HepG2 (cell line): Measurements from ENCODE around the gene RGS6. TPM values are rescaled to one million over a fixed set of nuclear protein-coding genes. Genes with fewer than 3 reads are reported as not detected.

Experiments used
- ATF6 ChIP-seq: sonication (generic); formaldehyde crosslinking; conservative IDR thresholded peaks from 2 replicates; pipeline ENCODE4 v1.4.0; 2020; ENCODE audit warnings: missing genetic modification reagents
- ETV6 ChIP-seq: sonication (generic); formaldehyde crosslinking; conservative IDR thresholded peaks from 2 replicates; pipeline ENCODE4 v1.4.0; 2020; ENCODE audit warnings: missing genetic modification reagents
- ZNF879 ChIP-seq: sonication (generic); formaldehyde crosslinking; IDR thresholded peaks from 2 replicates; pipeline ENCODE4 v1.8.1; 2023; ENCODE audit warnings: missing genetic modification reagents
- polyA plus RNA-seq, 8 experiments: library from polyadenylated mRNA; depleted of rRNA in 3 of 8; stranded (reverse) in 7 of 8; unstranded in 1 of 8; fragments of >200 nt; fragmentation: Illumina TruSeq in 4 of 8; extraction: Trizol in 4 of 8; gene quantifications; 2 replicates each; pipeline versions ENCODE4 v1.2.1 to v1.2.3, GENCODE V29; 2011 to 2016; ENCODE audit warnings: low read depth in 4 of 8, missing spikeins in 1 of 8, mixed read lengths in 1 of 8; ENCODE audit not compliant: insufficient read depth in 1 of 8
- total RNA-seq, 5 experiments: library from RNA; depleted of rRNA; stranded (reverse); fragments of >200 nt; fragmentation: Illumina TruSeq; extraction: Trizol; gene quantifications; 2 replicates each; pipeline ENCODE4 v1.2.3, GENCODE V29; 2016; ENCODE audit warnings: low read depth in 1 of 5
- TF ChIP-seq, protein P1 (sequence below), 2 experiments: fragments of 450-650 bp in 1 of 2; sonication (generic) in 1 of 2; formaldehyde crosslinking in 1 of 2; IDR thresholded peaks; 2 replicates each; pipeline versions ENCODE4 v1.6.1 to v1.8.0; 2016 to 2022; ENCODE audit warnings: antibody characterized with exemption in 1 of 2, mild to moderate bottlenecking in 1 of 2, missing genetic modification reagents in 1 of 2

The RGS6 gene
- total and polyA plus RNA-seq, 2 of the 13 experiments (the other 11 are each of a cell fraction or from before 2014, with no cell fraction given) = not detected

DNA sequence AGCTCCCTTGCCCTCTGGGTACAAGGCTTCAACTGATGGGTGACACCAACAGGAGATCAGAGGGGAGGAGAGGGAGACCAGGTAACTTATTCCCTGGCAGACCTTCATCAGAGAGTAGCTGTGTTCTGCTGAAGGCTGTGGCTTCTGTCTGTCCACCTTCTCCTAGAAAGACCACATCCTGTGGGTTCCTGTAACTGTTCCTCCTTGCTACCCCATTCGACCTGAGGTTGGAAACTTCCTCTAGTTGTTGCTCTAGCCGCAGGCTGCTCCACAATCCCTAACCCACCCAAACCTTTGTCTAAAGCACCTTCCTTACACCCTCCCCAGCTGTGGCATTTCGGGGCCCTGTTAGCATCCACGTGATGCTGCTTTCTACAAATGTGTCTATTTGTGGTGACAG, 507.5 kb downstream of the RGS6 start (continued):
- TF ChIP-seq, protein P1, sequence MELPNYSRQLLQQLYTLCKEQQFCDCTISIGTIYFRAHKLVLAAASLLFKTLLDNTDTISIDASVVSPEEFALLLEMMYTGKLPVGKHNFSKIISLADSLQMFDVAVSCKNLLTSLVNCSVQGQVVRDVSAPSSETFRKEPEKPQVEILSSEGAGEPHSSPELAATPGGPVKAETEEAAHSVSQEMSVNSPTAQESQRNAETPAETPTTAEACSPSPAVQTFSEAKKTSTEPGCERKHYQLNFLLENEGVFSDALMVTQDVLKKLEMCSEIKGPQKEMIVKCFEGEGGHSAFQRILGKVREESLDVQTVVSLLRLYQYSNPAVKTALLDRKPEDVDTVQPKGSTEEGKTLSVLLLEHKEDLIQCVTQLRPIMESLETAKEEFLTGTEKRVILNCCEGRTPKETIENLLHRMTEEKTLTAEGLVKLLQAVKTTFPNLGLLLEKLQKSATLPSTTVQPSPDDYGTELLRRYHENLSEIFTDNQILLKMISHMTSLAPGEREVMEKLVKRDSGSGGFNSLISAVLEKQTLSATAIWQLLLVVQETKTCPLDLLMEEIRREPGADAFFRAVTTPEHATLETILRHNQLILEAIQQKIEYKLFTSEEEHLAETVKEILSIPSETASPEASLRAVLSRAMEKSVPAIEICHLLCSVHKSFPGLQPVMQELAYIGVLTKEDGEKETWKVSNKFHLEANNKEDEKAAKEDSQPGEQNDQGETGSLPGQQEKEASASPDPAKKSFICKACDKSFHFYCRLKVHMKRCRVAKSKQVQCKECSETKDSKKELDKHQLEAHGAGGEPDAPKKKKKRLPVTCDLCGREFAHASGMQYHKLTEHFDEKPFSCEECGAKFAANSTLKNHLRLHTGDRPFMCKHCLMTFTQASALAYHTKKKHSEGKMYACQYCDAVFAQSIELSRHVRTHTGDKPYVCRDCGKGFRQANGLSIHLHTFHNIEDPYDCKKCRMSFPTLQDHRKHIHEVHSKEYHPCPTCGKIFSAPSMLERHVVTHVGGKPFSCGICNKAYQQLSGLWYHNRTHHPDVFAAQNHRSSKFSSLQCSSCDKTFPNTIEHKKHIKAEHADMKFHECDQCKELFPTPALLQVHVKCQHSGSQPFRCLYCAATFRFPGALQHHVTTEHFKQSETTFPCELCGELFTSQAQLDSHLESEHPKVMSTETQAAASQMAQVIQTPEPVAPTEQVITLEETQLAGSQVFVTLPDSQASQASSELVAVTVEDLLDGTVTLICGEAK (IDR thresholded peaks at IDR 0.05) = no peak
- TF ChIP-seq, protein P1 (CRISPR knock-in tag; IDR thresholded peaks at IDR 0.05) = no peak
- no peak for TF ChIP-seq ETV6 (CRISPR knock-in tag)
- no peak for TF ChIP-seq ZNF879
- no peak for TF ChIP-seq ATF6
